GM18507 (cell line): ENCODE data around the gene JTB.

Experiments used
- DNase-seq: peaks from one replicate; pipeline ENCODE4 v3.0.0; 2011; ENCODE audit warnings: low read depth; ENCODE audit not compliant: insufficient read length; ENCODE audit errors: extremely low spot score
- FAIRE-seq: peaks from 2 replicates; lab custom pipeline; 2011; peaks lifted over from hg19 to GRCh38; lab: Jason Lieb, UNC

Gene JTB

GRCh38 chr1:153958961-153959260, 18.6 kb downstream of the JTB start:
- no peak for DNase-seq
- no peak for FAIRE-seq

- DNase-seq (peak; percentile 94), FAIRE-seq (peak; percentile 95)
Observed at GRCh38 chr1:153958111-153958960, 19.1 kb downstream of the JTB start, which contains the start of gene CRTC2. Gene CRTC2, minus strand, starts transcription at chr1:153958612. Its CDS starts 115 bp downstream, at chr1:153958497.

- FAIRE-seq: peak; percentile 86
- no peak for DNase-seq
Observed at GRCh38 chr1:153957744-153958110, 19.7 kb downstream of the JTB start.

- peak; percentile 33 for FAIRE-seq
- DNase-seq: no peak
Observed at GRCh38 chr1:153956997-153957715, 20.3 kb downstream of the JTB start.

- FAIRE-seq: no peak
Observed at GRCh38 chr1:153954826-153955225, 22.6 kb downstream of the JTB start.

GRCh38 chr1:153953859-153954365, 23.6 kb downstream of the JTB start:
- DNase-seq (no peak), FAIRE-seq (no peak)

More at GRCh38 chr1:153954826-153955225, 22.6 kb downstream of the JTB start:
- DNase-seq: no peak

GRCh38 chr1:153951801-153952200, 25.7 kb downstream of the JTB start:
- FAIRE-seq: no peak

GRCh38 chr1:153951183-153951582, 26.3 kb downstream of the JTB start:
- DNase-seq (no peak), FAIRE-seq (no peak)

More at GRCh38 chr1:153951801-153952200, 25.7 kb downstream of the JTB start:
- no peak for DNase-seq

- DNase-seq (peak; percentile 88), FAIRE-seq (peak; percentile 73)
Observed at GRCh38 chr1:153946622-153947241, 30.7 kb downstream of the JTB start, which contains the start of gene DENND4B. Gene DENND4B, minus strand, starts transcription at chr1:153946718. Its CDS starts 2,344 bp downstream, at chr1:153944374.

GRCh38 chr1:153945795-153946621, 31.5 kb downstream of the JTB start:
- peak; percentile 80 for DNase-seq
- peak; percentile 97 for FAIRE-seq

GRCh38 chr1:153945131-153945794, 32.2 kb downstream of the JTB start:
- DNase-seq (no peak), FAIRE-seq (no peak)

GRCh38 chr1:153944827-153945117, 32.7 kb downstream of the JTB start:
- FAIRE-seq: no peak
- DNase-seq: no peak

- no peak for FAIRE-seq
- no peak for DNase-seq
Observed at GRCh38 chr1:153944005-153944826, 33.3 kb downstream of the JTB start.

GRCh38 chr1:153942766-153943549, 34.5 kb downstream of the JTB start:
- no peak for DNase-seq
- FAIRE-seq: no peak

- no peak for FAIRE-seq
- no peak for DNase-seq
Observed at GRCh38 chr1:153941826-153942725, 35.4 kb downstream of the JTB start.

- DNase-seq (no peak), FAIRE-seq (no peak)
Observed at GRCh38 chr1:153940756-153941155, 36.7 kb downstream of the JTB start.
